Inferior parietal cortex (tissue), 1 donor: Measurements from ENCODE around the gene ELF2.
A peak's percentile ranks its signal among the peaks of the same experiment; 100 is the strongest.
"Not testable (repeated sequence)": the region's sequence is repeated elsewhere in the genome, so short reads cannot be mapped to it uniquely, and the experiment has no call there.

Experiments used
- DNase-seq: peaks from one replicate; pipeline ENCODE4 v3.0.0-alpha.2; 2016; ENCODE audit errors: extremely low spot score

The ELF2 gene

GRCh38 chr4:139078926-139079325 lies 98.1 kb downstream of the ELF2 start:
- DNase-seq, result no peak

GRCh38 chr4:139077567-139078355 lies 99.3 kb downstream of the ELF2 start:
- DNase-seq, result no peak

- DNase-seq, result no peak
Observed at GRCh38 chr4:139076016-139076744, 100.8 kb downstream of the ELF2 start.

GRCh38 chr4:139060591-139060990 lies 116.4 kb downstream of the ELF2 start:
- no peak for DNase-seq

GRCh38 chr4:139059026-139059425 lies 118.0 kb downstream of the ELF2 start:
- not testable (repeated sequence) for DNase-seq

GRCh38 chr4:139054791-139055505 lies 122.1 kb downstream of the ELF2 start:
- DNase-seq, result no peak

GRCh38 chr4:139053909-139054308 lies 123.1 kb downstream of the ELF2 start:
- no peak for DNase-seq

GRCh38 chr4:139050446-139050845 lies 126.6 kb downstream of the ELF2 start:
- DNase-seq, result no peak

GRCh38 chr4:139048026-139048425 lies 129.0 kb downstream of the ELF2 start:
- DNase-seq, result no peak

- no peak for DNase-seq
Observed at GRCh38 chr4:139044291-139044690, 132.7 kb downstream of the ELF2 start.

- DNase-seq, result no peak
Observed at GRCh38 chr4:139042981-139043460, 134.0 kb downstream of the ELF2 start.

GRCh38 chr4:139038874-139039443 lies 138.1 kb downstream of the ELF2 start:
- no peak for DNase-seq

GRCh38 chr4:139036885-139037284 lies 140.1 kb downstream of the ELF2 start:
- no peak for DNase-seq

GRCh38 chr4:139035650-139036049 lies 141.4 kb downstream of the ELF2 start:
- no peak for DNase-seq

GRCh38 chr4:139030614-139031235 lies 146.3 kb downstream of the ELF2 start:
- DNase-seq, result peak; percentile 95

- DNase-seq, result not testable (repeated sequence)
Observed at GRCh38 chr4:139029866-139030363, 147.1 kb downstream of the ELF2 start.

GRCh38 chr4:139028191-139028661 lies 148.8 kb downstream of the ELF2 start:
- peak; percentile 57 for DNase-seq

GRCh38 chr4:139027776-139028175 lies 149.2 kb downstream of the ELF2 start:
- no peak for DNase-seq

GRCh38 chr4:139025841-139026240 lies 151.2 kb downstream of the ELF2 start:
- DNase-seq, result no peak

- DNase-seq, result no peak
Observed at GRCh38 chr4:139024686-139025085, 152.3 kb downstream of the ELF2 start.

GRCh38 chr4:139022835-139023234 lies 154.2 kb downstream of the ELF2 start:
- no peak for DNase-seq
